Retina (tissue), 1 donor: ENCODE measurements around the gene C16orf87.
A peak's percentile ranks its signal among the peaks of the same experiment; 100 is the strongest.
"Not testable (repeated sequence)": the region's sequence is repeated elsewhere in the genome, so short reads cannot be mapped to it uniquely, and the experiment has no call there.

Experiments used
- DNase-seq: peaks from one replicate; pipeline ENCODE4 v3.0.0-alpha.2; 2016

C16orf87 gene, protein sequence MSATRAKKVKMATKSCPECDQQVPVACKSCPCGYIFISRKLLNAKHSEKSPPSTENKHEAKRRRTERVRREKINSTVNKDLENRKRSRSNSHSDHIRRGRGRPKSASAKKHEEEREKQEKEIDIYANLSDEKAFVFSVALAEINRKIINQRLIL

GRCh38 chr16:46830902-46831647 is at the start of gene C16orf87:
Gene C16orf87, minus strand, starts transcription at chr16:46831180. Its CDS starts 31 bp downstream, at chr16:46831149.
- DNase-seq, result peak; percentile 96

GRCh38 chr16:46875243-46875642 is 44.3 kb upstream of the C16orf87 start:
- DNase-seq, result no peak

GRCh38 chr16:46873201-46873600 is 42.2 kb upstream of the C16orf87 start:
- DNase-seq, result no peak

- DNase-seq, result no peak
These were observed 40.6 kb upstream of the C16orf87 start for GRCh38 chr16:46871597-46871996.

DNA sequence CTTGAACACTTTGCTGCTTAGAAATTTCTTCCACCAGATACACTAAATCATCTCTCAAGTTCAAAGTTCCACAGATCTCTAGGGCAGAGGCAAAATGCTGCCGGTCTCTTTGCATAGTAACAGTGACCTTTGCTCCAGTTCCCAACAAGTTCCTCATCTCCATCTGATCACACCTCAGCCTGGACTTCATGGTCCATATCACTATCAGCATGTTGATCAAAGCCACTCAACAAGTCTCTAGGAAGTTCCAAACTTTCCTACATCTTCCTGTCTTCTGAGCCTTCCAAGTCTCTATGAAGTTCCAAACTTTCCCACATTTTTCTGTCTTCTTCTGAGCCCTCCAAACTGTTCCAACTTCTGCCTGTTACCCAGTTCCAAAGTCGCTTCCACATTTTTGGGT is 37.9 kb upstream of the C16orf87 start:
- not testable (repeated sequence) for DNase-seq

DNA sequence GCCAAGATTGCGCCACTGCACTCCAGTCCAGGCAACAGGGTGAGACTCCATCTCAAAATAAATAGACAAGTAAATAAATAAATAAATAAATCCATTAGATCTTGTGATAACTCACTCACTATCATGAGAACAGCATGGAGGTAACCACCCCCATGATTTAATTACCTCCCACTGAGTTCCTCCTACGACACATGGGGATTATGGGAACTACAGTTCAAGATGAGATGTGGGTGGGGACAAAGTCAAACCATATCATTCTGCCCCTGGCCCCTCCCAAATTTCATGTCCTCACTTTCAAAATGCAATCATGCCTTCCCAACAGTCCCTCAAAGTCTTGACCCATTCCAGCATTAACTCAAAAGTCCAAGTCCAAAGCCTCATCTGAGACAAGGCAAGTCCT is 36.5 kb upstream of the C16orf87 start:
- not testable (repeated sequence) for DNase-seq

GRCh38 chr16:46866286-46866685 is 35.3 kb upstream of the C16orf87 start:
- no peak for DNase-seq

DNA sequence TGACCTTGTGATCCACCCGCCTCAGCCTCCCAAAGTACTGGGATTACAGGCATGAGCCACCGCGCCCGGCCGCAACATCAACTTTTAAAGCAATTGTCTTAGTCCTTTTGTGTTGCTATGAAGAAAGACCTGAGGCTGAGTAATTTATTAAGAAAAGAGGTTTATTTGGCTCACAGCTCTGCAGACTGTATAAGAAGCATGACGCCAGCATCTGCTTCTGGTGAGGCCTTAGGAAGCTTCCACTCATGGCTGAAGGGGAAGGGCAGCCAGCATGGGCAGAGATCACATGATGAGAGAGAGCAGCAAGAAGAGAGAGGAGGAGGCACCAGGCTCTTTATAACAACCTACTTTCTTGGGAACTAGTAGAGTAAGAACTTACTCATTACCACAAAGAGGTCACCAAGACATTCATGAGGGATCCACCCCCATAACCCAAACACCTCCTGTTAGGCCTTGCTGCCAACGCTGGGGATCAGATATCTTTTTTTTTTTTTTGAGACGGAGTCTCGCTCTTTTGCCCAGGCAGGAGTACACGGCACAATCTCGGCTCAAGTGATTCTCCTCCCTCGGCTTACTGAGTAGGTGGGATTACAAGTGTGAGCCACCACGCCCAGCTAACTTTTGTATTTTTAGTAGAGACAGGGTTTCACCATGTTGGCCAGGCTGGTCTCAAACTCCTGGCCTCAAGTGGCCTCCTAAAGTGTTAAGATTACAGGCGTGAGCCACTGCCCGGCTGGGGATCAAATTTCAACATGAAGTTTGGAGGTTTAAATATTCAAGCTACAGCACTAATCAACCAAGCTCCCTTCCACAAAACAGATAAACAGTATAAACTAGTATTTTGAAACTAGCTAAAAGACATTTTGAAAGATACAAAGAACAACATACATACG is 31.8 kb upstream of the C16orf87 start:
- DNase-seq, result no peak

GRCh38 chr16:46859719-46860152 is 28.8 kb upstream of the C16orf87 start:
- no peak for DNase-seq

- DNase-seq, result no peak
These were observed 27.2 kb upstream of the C16orf87 start for GRCh38 chr16:46858151-46858550.

DNA sequence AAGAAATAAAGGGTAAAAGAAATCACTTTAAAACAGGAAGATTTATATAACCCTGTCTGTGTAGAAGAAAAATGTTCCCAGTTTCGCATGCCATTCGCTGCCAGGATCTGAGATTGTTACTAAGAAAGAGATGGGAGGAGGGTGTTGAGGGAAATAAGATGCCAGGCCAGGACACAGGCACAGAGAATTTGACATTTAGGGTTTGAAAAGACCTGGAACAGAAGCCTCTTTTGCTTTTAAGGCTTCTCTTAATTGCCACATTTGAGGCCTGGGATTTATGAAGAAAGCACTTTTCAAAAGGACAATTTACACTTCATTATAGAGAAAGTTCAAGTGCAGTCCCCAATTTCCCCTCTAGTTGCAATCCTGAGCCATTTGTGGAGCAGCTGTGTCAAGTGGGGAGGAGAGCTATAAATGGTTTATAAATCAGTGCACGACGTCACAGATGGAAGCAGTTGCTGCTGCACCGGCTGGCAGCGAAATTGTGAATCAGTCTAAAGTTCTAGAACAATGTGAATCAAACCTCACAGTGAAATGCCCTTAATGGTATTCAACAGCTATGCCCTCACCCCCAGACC is 26.5 kb upstream of the C16orf87 start:
- DNase-seq, result peak; percentile 42

DNA sequence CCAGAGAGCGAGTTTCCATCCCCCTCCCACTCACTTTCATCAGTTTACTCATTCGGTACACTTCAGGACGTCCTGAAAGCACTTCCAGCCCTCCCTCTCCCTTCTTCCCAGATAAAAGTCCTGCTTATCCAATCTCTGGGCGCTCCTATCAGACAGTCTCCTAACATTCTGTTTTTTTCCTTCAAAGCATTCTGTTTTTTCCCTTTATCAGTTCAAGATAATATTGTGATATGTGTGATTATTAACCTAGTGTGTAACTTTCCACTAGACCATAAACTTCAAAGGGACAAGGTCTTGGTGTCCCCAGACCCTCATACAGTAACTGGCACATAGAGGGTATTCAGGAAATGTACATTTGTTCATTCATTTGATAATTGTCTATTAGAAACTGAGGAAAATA is 24.4 kb upstream of the C16orf87 start:
- DNase-seq, result no peak

GRCh38 chr16:46854846-46855245 is 23.9 kb upstream of the C16orf87 start:
- DNase-seq, result no peak

- DNase-seq, result peak; percentile 84
These were observed 22.9 kb upstream of the C16orf87 start for GRCh38 chr16:46853713-46854443.

DNA sequence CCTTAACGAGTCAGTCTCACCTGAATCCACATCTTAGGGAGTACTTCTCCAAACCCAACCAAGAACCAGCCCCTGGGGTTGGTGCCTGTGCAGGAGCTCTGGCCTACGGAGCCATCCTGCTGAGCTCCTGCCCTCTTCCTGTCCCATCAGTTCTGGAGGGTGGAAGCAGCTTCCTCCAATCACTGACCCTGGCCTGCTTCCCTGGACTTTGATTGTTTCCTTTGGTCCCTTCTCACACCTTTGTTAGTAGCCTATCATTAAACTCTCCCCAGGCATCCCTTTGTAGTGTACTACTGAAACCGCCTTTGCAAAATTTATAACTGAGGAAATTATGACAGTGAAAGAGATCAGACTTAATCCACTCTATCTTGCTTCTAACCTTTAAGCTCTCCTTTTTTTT is 21.1 kb upstream of the C16orf87 start:
- DNase-seq, result no peak

GRCh38 chr16:46850619-46851555 is 19.9 kb upstream of the C16orf87 start:
- DNase-seq, result no peak

DNA sequence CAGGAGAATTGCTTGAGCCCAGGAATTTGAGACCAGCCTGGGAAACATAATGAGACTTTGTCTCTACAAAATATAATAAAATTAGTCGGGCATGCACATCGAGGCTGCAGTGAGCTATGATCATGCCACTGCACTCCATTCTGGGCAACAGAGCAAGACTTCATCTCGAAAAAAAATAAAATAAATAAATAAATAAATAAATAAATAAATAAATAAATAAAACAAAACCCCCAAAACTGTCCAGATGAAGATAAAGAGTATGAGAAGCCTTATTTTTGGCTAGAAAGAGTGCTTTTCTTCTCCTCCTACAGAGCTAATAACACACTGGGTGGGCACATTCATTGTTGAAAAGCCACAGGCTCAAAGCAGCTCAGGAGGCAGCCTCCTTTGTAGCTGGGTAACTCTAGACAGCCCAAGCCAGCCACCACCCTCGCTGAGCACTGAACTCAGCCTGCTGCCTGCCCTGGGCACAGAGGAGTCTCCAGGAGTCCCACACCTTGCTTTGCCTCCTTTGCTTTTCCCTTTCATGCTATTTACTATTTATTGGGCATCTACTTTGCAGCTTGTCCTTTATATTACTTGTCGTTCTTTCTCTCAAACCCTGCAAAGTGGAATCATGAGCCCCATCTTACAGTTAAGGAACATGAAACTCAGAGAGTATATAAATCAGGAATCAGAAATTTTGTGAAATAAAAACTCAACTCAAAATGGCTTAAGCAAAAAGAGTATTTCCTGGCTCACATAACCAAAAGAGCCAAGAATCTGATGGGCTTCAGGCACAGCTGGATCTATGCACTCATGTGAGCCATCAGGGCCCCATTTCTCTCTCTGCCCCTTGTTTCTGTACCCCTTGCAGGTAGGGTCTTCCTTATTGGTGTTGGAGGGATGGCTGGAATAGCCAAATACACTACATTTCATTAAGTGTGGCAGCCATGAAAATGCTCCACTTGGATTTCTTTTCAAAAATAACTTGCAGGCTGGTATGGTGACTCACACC is 18.1 kb upstream of the C16orf87 start:
- no peak for DNase-seq

GRCh38 chr16:46845952-46846351 is 15.0 kb upstream of the C16orf87 start:
- no peak for DNase-seq

DNA sequence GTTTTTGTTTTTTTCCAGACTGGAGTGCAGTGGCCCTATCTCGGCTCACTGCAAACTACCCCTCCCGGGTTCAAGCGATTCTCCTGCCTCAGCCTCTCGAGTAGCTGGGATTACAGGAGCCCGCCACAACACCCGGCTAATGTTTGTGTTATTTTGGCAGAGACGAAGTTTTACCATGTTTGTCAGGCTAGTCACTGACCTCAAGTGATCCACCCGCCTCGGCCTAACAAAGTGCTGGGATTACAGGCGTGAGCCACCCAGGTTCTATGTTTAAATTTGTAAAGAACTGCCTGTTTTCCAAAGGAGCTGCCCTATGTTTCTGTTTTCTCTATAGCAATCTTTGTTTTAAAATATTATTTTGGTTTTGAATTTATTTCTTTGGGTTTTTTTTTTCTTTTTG is 13.8 kb upstream of the C16orf87 start:
- no peak for DNase-seq
